Activated naive CD4-positive, alpha-beta T cell treated with anti-CD3 and anti-CD28 coated beads, Interleukin-2, amount 50 U/mL, for 16 hours (primary cell): ENCODE results near the gene TMEM30B.
A peak's percentile ranks its signal among the peaks of the same experiment; 100 is the strongest.
"Not testable (repeated sequence)": the region's sequence is repeated elsewhere in the genome, so short reads cannot be mapped to it uniquely, and the experiment has no call there.

Experiments used
- DNase-seq: peaks from one replicate; pipeline ENCODE4 v3.0.0-alpha.2; 2020

The TMEM30B gene

GRCh38 chr14:61264010-61264571 lies 17.0 kb downstream of the TMEM30B start:
- no peak for DNase-seq

- no peak for DNase-seq
Observed at GRCh38 chr14:61262082-61262481, 19.1 kb downstream of the TMEM30B start.

GRCh38 chr14:61260939-61261776 lies 20.0 kb downstream of the TMEM30B start:
- DNase-seq = no peak

GRCh38 chr14:61258985-61259384 lies 22.2 kb downstream of the TMEM30B start:
- DNase-seq = no peak

DNA sequence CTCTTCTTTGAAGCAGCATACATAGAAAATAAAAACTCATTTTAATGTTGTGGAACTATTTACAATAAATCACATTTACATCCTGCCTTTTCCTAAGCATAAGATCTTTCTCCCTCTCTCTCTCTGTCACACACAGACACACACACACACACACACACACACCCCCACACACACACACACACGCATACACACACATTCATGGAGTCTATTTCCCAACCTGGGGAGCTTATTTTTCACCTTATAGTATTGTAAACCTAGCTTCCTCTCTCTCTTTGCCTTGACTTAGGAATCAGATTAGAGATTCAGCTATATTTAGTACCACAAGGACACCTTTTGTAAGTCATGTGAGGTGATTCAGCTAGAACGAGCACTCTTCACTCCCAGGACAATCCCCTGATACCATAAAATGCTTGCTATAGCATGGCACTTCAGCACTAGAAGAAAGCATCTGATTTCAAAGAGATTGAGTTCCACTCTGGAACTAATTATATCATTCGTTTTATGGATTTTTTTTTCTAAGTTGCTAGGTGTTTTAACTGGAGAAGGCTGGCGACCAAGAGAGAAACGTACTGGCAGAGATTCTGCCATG lies 23.6 kb downstream of the TMEM30B start:
- no peak for DNase-seq

DNA sequence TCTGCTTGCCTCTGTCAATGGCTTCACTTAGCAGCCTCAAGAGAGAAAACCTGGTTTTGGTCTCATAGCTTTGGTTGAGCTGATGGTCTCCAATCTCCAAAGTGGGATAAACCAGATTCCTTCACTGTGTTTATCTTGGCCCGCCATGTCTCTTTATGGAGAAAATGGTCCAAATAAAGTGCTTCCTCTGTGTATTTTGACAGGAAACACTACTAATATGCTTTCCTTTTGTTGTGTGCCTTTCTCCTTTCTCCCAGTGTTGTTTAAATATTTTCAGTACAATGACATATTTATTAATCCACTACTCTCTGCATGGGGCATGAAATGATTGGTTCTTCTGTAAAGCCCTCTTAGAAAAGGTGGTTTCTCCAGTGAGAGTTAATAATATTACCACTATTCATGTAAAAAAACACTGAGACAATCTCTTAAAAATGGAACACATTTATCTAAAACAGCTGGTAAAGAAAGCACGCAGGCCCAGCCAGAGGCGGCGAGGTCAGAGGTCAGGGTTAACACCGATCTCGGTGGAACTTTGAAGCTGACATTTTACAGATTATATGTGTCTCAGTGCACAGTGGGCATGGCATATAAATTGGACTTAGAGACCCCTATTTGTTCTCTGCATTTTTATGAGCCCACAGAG lies 24.2 kb downstream of the TMEM30B start:
- no peak for DNase-seq

- no peak for DNase-seq
Observed at GRCh38 chr14:61255968-61256367, 25.2 kb downstream of the TMEM30B start.

DNA sequence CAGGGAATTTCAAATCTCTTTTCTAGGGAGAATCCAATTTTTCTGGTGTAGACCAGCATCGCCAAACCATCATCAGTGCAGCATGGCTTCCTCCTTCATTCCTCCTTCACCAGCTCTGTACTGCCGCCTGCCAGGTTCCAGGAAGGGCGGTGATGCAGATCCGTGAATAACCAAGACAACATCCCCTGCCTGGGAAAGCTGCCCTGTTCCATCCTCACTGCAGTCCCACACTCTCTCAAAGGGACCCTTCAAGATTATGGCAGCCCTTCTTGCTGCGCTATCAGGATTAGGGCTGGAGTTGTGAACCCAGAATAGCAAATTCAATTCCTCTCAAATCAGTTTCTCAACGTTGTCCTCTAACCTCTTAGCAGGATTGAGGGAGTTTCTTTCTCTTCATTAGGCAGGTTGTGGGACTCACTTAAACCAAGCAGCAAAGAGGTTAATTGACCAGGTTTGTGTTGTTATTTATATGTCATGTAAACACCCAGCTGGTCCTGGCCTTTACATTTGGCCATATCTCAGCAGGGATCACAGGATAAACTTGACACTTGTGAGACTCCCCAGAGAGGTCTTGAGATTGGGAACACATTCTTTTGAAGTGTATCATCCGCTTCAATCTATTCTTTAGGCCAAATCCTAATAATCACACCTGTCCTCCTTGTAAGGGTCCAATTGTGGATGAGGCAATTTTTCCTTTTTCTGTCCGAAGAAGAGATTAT lies 26.2 kb downstream of the TMEM30B start:
- DNase-seq = no peak

- no peak for DNase-seq
Observed at GRCh38 chr14:61253064-61253738, 27.9 kb downstream of the TMEM30B start.

- peak; percentile 59 for DNase-seq
Observed at GRCh38 chr14:61252369-61253063, 28.6 kb downstream of the TMEM30B start.

- no peak for DNase-seq
Observed at GRCh38 chr14:61250063-61250462, 31.1 kb downstream of the TMEM30B start.

- DNase-seq = no peak
Observed at GRCh38 chr14:61247935-61248334, 33.2 kb downstream of the TMEM30B start.

DNA sequence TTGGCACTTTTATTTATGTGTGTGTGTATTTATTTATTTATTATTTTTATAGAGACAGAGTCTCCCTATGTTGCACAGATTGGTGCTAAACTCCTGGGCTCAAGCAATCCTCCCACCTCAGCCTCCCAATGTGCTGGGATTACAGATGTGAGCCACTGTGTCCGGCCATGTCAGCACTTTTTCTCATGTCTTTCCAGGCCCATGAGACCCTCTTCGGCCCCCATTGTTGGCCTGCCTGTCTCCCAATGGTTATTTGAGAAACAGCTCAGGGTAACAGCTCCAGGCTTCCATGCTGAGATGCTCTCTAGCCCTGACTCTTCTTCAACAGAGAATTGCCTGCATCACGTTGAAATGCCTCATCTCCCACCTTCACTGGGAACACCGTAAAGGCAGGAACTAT lies 34.4 kb downstream of the TMEM30B start:
- no peak for DNase-seq

DNA sequence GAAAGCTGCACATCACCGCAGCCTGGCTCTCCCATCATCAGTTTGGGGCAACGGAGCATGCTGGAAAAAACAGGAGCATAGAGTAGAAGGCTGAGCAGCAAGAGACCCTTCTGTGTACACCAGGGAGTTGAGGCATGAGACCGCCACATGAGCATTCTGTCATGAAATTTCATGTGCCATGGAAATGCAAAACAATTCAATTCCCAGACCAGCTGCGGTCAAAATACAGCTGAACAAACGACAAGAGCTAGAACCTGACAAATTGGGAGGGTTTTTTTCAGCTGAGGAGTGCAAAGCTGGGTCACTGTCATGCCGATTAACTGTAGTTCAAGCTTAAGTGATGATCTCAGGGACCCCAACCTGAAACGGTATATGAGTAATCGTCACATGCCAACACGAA lies 37.1 kb downstream of the TMEM30B start:
- DNase-seq = no peak

GRCh38 chr14:61240206-61240605 lies 40.9 kb downstream of the TMEM30B start:
- no peak for DNase-seq

GRCh38 chr14:61239285-61239684 lies 41.9 kb downstream of the TMEM30B start:
- DNase-seq = not testable (repeated sequence)

DNA sequence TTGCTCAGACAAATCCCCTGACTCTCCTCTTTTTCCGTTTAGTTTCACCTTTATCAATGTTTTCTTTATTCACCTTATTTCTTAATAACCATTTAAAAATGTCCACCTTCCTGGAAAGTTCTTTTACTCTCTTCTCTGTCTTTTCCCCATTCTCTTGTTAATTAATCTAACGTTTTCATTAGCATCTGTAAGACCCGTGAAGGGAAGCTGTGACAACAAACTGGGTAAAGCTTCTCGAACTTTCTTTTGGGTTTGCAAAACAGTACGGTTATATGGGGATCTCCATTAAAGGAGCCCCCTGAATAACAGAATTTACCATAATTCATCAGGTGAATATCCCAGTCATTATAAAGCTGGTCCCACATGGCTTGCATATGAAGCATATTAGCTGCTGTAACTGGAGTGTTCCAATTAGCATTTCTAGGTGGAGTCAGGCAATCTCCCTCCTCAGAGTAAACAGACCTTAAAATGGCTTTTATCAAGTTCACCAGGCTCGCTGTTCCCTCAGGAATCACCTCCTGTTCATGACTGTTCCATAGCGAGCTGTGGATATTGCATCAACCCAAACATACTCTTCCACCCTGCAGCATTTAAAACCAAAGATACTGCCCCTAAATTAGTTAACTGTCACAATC lies 42.4 kb downstream of the TMEM30B start:
- DNase-seq = no peak

DNA sequence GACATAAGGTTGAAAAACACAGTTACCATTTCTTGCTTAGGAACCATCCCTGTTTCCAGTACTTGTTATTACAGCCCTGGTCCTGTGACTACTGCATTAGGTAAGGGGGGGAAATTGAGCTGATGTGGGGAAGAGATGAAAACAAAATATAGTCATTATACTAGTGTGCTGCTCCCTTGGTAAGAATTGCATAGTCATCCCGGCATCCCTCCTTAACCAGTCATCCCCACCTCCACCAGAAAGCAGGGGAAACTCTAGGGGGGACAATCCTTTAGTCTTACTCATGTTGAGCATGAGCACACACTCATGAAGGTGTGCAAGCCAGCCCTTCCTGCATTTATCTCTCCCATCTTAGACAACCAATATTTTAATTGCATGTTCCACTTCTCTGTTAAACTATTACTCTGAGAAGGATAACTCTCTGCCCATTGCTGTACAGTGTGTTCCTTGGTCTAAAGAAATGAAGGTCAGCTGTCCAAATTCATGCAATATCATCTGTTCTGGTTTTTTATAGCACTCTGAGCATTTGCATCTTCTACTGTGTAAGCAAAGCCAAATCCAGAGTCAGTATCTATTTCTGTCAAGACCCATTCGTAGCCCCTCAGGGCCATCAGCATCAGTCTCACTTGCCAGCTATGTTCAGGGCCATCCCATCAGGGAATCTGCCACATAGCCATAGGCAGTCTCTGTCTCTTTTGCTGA lies 46.8 kb downstream of the TMEM30B start:
- DNase-seq = no peak

DNA sequence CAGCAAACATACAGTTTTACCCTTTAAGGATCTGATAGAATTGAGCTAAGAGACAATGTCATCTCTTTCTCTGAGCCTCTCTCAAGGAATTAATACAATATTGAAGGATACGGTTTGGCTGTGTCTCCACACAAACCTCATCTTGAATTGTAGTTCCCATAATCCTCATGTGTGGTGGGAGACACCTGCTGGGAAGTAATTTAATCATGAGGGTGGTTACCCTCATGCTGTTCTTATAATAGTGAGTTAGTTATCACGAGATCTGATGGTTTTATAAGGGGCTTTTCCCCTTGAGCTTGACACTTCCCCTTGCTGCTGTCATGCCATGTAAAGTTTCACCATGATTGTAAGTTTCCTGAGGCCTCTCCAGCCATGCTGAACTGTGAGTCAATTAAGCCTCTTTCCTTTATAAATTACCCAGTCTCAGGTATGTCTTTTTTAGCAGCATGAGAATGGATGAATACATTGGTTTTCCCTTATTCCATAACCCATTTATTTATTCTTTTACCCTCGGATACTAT lies 47.6 kb downstream of the TMEM30B start:
- DNase-seq = no peak

DNA sequence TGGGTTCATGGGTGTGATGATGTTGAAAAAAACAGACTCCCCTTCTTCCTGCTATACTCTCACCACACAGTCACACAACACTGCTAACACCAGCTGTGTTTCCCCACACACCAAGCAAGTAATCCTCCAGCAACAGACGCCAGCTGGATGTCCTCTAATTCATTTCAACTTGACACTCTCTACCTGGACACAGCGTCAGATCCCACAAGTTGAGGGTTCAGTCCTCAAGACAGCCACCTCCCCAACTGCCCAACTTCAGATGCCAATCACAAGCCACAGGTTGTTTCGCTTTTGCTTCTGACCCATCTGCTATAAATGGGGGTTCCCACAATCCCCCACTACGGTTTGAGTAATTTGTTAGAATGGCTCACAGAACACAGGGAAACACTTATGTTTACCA lies 49.3 kb downstream of the TMEM30B start:
- DNase-seq = no peak
